Forelimb muscle (tissue), 1 donor: ENCODE measurements around the gene KCNIP2. TPM values are rescaled to one million over a fixed set of nuclear protein-coding genes. Genes with fewer than 3 reads are reported as not detected.

Experiments used
- DNase-seq: peaks from one replicate; pipeline ENCODE4 v3.0.0-alpha.2; 2013; ENCODE audit warnings: low read depth
- polyA plus RNA-seq: library from polyadenylated mRNA; unstranded; fragments of 120-200 nt; gene quantifications from one replicate; pipeline ENCODE4 v1.2.1, GENCODE V29; 2013; ENCODE audit not compliant: insufficient read length

The KCNIP2 gene
- polyA plus RNA-seq, 1 donor, result 4.3 TPM

- peak; percentile 55 for DNase-seq
Measured at GRCh38 chr10:101782811-101783735, 60.5 kb downstream of the KCNIP2 start, which contains the start of gene NPM3. Gene NPM3, minus strand, starts transcription at chr10:101783446. Its CDS starts 56 bp downstream, at chr10:101783390.

GRCh38 chr10:101781984-101782810, 61.4 kb downstream of the KCNIP2 start:
- DNase-seq, result no peak

- DNase-seq, result no peak
Measured at GRCh38 chr10:101781655-101781983, 62.0 kb downstream of the KCNIP2 start.

GRCh38 chr10:101780818-101781654, 62.6 kb downstream of the KCNIP2 start:
- DNase-seq, result no peak

GRCh38 chr10:101780187-101780817, 63.3 kb downstream of the KCNIP2 start:
- DNase-seq, result no peak

- DNase-seq, result no peak
Measured at GRCh38 chr10:101779544-101780186, 63.9 kb downstream of the KCNIP2 start.

GRCh38 chr10:101778781-101779543, 64.6 kb downstream of the KCNIP2 start:
- no peak for DNase-seq

GRCh38 chr10:101778151-101778780, 65.3 kb downstream of the KCNIP2 start:
- no peak for DNase-seq

- no peak for DNase-seq
Measured at GRCh38 chr10:101777619-101778145, 65.9 kb downstream of the KCNIP2 start.

- no peak for DNase-seq
Measured at GRCh38 chr10:101776161-101776817, 67.3 kb downstream of the KCNIP2 start.

Other genes with a start within 250 kb of the KCNIP2 start
- 48.3 TPM for gene FBXW4, start 148.6 kb downstream of the KCNIP2 start, polyA plus RNA-seq
- gene FGF8, start 67.7 kb downstream of the KCNIP2 start, polyA plus RNA-seq, result 0.34 TPM
- 54.4 TPM for gene NPM3, start 60.4 kb downstream of the KCNIP2 start, polyA plus RNA-seq
- 101 TPM for gene OGA, start 25.4 kb downstream of the KCNIP2 start, polyA plus RNA-seq
- gene ARMH3, start 212.4 kb upstream of the KCNIP2 start, polyA plus RNA-seq, result 13.4 TPM
- gene HPS6, start 221.5 kb upstream of the KCNIP2 start, polyA plus RNA-seq, result 7.8 TPM